Activated T-cell treated with anti-CD3 and anti-CD28 coated beads, Interleukin-2, amount 50 U/mL, for 72 hours (primary cell): ENCODE measurements around the gene TUNAR. TPM values are rescaled to one million over a fixed set of nuclear protein-coding genes. Genes with fewer than 3 reads are reported as not detected.

Source experiments
- ATAC-seq, 2 donors: fragments of 150-1000 bp; cut with Tn5 transposase; replicated peaks in 1 of 2; 2 replicates each; pipeline ENCODE4 v1.10.0; 2021; ENCODE audit warnings: moderate library complexity in 2 of 2, mild to moderate bottlenecking in 1 of 2
- DNase-seq, 2 donors: peaks; one replicate each; pipeline ENCODE4 v3.0.0; 2021 to 2022; ENCODE audit warnings: mixed read lengths in 1 of 2
- H3K27ac Mint-ChIP-seq: one replicate; pipeline ENCODE4 v1.8.0; 2022; ENCODE audit warnings: mild to moderate bottlenecking, moderate library complexity, mixed read lengths
- H3K27me3 Mint-ChIP-seq: one replicate; pipeline ENCODE4 v1.8.0; 2022; ENCODE audit warnings: low read depth, mixed read lengths
- H3K36me3 Mint-ChIP-seq, 2 donors: one replicate each; pipeline ENCODE4 v1.8.0; 2022; ENCODE audit warnings: mixed read lengths in 2 of 2, mild to moderate bottlenecking in 1 of 2; ENCODE audit not compliant: insufficient read depth in 2 of 2
- H3K4me1 Mint-ChIP-seq: one replicate; pipeline ENCODE4 v1.8.0; 2022; ENCODE audit warnings: low read depth, mixed read lengths
- H3K4me3 Mint-ChIP-seq, 2 donors: one replicate each; pipeline ENCODE4 v1.8.0; 2022; ENCODE audit warnings: mild to moderate bottlenecking in 2 of 2, mixed read lengths in 2 of 2, moderate library complexity in 2 of 2
- H3K9me3 Mint-ChIP-seq, 2 donors: one replicate each; pipeline ENCODE4 v1.8.0; 2022; ENCODE audit warnings: mixed read lengths in 2 of 2
- total RNA-seq, 2 donors: library from RNA; stranded (reverse); gene quantifications; one replicate each; pipeline ENCODE4 v1.2.3, GENCODE V29; 2022

TUNAR gene
- not detected for total RNA-seq

GRCh38 chr14:95876761-95877538, at the start of gene TUNAR:
Gene TUNAR, plus strand, starts transcription at chr14:95876832.
- peak in 1 of 2 donors; percentile 25 for DNase-seq
- H3K4me3 Mint-ChIP-seq, result peak within 1 kb of the TSS; percentile 59 to 62
- no peak within 1 kb of the TSS for H3K27ac Mint-ChIP-seq
- H3K9me3 Mint-ChIP-seq, result no peaks in the 10 kb centered on the region
- peak; percentile 27 to 41 for ATAC-seq
- H3K36me3 Mint-ChIP-seq, result no peaks in the 10 kb centered on the region
- peaks cover 4% of the 10 kb centered on the region for H3K4me1 Mint-ChIP-seq
- H3K27me3 Mint-ChIP-seq, result peaks cover 60% of the 10 kb centered on the region

DNA sequence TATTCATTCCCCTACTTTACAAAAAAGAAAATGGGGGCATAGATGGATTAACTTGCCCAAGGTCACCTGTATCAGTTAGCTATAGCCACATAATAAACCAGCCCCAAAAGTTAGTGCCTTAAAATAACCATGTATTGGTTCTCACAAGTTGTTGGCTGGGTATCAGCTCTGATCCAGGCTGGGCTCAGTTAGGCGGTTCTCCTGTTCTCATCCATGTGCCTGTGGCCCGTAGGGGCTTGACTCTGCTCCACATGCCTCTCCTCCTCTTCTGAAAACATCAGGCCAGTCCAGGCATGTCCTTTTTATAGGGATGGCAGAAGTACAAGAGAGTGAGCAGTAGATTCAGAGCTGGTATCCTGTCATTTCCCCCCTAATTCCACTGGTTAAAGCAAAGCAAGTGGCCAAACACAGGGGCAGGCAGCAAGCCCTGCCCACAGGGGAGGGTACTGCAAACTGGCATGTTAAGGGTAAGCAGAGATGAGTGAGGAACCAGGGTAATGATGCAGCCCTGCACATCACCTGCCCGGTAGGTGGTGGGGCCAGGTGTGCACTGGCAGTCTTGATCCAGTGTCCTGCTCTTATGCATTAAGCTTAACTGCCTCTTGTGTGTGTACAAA, 47.9 kb upstream of the TUNAR start:
- Mint-ChIP-seq H3K4me1 (no peaks in the 10 kb centered on the region), H3K27ac (no peak overlapping the region), H3K36me3 (no peaks in the 10 kb centered on the region), H3K4me3 (no peak overlapping the region), H3K27me3 (peaks cover 16% of the 10 kb centered on the region), H3K9me3 (no peaks in the 10 kb centered on the region)
- ATAC-seq (no peak), DNase-seq (no peak)

DNA sequence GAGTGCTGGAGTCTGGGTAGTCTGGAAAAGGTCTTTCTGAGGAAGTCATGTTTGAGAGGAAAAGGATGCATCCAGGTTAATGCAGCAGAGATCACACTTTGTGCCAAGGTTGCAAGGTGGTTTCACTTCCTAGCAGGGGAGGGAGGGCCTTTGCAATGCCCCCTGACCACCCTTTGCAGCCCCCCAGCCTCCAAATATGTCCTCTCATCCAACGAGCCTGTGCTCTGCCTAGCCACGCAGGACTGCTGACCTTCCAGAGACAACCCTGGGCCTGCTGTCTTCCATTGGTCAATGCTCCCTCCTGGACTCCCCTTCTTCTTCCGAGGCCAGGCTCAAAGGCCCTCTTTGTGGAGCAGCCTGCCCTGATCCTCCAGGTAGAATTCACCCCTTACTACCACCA, 47.3 kb upstream of the TUNAR start:
- Mint-ChIP-seq H3K36me3 (no peaks in the 10 kb centered on the region), H3K27ac (no peak overlapping the region), H3K27me3 (peaks cover 16% of the 10 kb centered on the region), H3K9me3 (no peaks in the 10 kb centered on the region), H3K4me3 (no peak overlapping the region), H3K4me1 (no peaks in the 10 kb centered on the region)
- DNase-seq (no peak), ATAC-seq (no peak)

- Mint-ChIP-seq H3K27me3 (peaks cover 16% of the 10 kb centered on the region), H3K4me1 (peaks cover 5% of the 10 kb centered on the region), H3K36me3 (no peaks in the 10 kb centered on the region), H3K27ac (no peak overlapping the region), H3K9me3 (peaks cover 0 to under 1% of the 10 kb centered on the region in 2 donors), H3K4me3 (no peak overlapping the region)
- ATAC-seq (no peak), DNase-seq (no peak)
Measured at GRCh38 chr14:95830386-95830785, 46.2 kb upstream of the TUNAR start.

DNA sequence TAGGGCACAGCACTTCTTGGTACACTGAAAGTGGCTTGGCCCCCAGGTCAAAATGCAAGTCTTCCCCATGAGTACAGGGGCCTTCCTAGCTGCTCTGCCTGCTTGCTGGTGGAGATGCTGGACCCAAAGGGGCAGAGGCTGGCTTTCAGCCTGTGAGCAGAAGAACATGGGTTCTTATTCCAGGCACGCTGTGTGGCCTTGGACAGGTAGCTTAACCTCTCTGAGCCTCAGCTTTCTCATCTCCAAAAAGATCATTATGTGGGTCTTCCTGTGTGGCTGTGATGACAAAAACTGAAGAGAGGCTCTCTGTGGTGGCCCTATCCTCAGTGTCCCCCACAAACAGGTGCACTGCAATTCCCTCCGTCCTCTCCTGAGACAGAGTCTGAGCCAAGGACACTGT, 45.6 kb upstream of the TUNAR start:
- no peak overlapping the region for H3K27ac Mint-ChIP-seq

DNA sequence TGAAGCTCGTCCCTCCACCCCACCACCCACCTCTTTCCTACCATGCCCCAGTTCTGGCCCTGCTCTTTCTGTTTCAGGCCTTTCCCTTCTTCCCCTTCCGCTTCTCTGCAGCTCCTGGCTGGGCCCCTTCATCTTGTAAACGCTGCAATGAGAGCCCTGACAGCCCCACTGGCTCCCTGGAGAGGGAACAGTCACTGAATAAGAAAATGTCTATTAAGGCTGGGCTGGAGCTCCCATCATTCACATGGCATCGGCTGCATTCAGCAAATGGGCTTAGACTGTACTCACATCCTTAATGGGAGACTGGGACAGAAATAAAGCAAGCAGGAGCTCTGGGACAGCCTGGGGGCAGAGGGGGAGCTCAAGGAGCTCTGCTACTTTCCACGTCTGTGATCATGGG, 45.2 kb upstream of the TUNAR start:
- no peak overlapping the region for H3K4me3 Mint-ChIP-seq
- ATAC-seq (no peak), DNase-seq (no peak)
- H3K27me3 Mint-ChIP-seq, result peaks cover 16% of the 10 kb centered on the region
- H3K4me1 Mint-ChIP-seq, result peaks cover 9% of the 10 kb centered on the region
- peaks cover 0 to 1% of the 10 kb centered on the region in 2 donors for H3K9me3 Mint-ChIP-seq
- H3K27ac Mint-ChIP-seq, result no peak overlapping the region
- H3K36me3 Mint-ChIP-seq, result no peaks in the 10 kb centered on the region

More for the DNA sequence above, 45.6 kb upstream of the TUNAR start:
- Mint-ChIP-seq H3K27me3 (peaks cover 16% of the 10 kb centered on the region), H3K4me1 (peaks cover 9% of the 10 kb centered on the region), H3K36me3 (no peaks in the 10 kb centered on the region), H3K9me3 (peaks cover 0 to 1% of the 10 kb centered on the region in 2 donors), H3K4me3 (no peak overlapping the region)
- DNase-seq, result no peak
- ATAC-seq, result no peak

GRCh38 chr14:95832012-95832411, 44.6 kb upstream of the TUNAR start:
- Mint-ChIP-seq H3K4me1 (peaks cover 9% of the 10 kb centered on the region), H3K36me3 (no peaks in the 10 kb centered on the region), H3K27ac (no peak overlapping the region), H3K9me3 (peaks cover 1 to 2% of the 10 kb centered on the region in 2 donors), H3K4me3 (no peak overlapping the region), H3K27me3 (peaks cover 16% of the 10 kb centered on the region)
- no peak for DNase-seq
- no peak for ATAC-seq

GRCh38 chr14:95833429-95833828, 43.2 kb upstream of the TUNAR start:
- H3K36me3 Mint-ChIP-seq, result no peaks in the 10 kb centered on the region
- DNase-seq, result no peak
- H3K27me3 Mint-ChIP-seq, result peaks cover 16% of the 10 kb centered on the region
- H3K4me3 Mint-ChIP-seq, result no peak overlapping the region
- ATAC-seq, result no peak
- H3K9me3 Mint-ChIP-seq, result peaks cover 1 to 4% of the 10 kb centered on the region in 2 donors
- no peak overlapping the region for H3K27ac Mint-ChIP-seq
- peaks cover 9% of the 10 kb centered on the region for H3K4me1 Mint-ChIP-seq

DNA sequence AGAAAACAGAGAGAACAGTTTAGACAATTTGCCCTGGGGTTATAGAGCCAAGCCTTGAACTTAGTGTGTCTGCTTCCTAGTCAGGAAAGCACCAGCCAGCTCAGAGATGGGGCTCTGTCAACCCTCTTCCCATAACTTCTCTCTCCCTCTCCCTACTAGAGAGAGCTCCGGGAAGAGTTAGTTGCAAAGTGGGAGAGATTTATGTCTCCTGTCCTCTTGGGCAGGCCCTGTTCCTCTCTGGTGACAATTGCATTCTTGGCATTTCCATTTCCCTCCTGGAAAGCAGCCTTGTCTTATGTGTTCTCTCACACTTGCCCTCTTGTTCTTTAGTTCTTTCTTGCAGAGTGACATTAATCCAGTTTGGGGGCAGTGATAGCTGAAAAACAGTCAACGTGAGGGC, 42.1 kb upstream of the TUNAR start:
- no peak for DNase-seq
- Mint-ChIP-seq H3K36me3 (no peaks in the 10 kb centered on the region), H3K27ac (no peak overlapping the region), H3K4me3 (no peak overlapping the region), H3K27me3 (peaks cover 16% of the 10 kb centered on the region), H3K4me1 (peaks cover 9% of the 10 kb centered on the region), H3K9me3 (peaks cover 1 to 4% of the 10 kb centered on the region in 2 donors)
- ATAC-seq, result no peak

- no peak overlapping the region for H3K27ac Mint-ChIP-seq
- no peaks in the 10 kb centered on the region for H3K36me3 Mint-ChIP-seq
- H3K9me3 Mint-ChIP-seq, result peaks cover 1 to 4% of the 10 kb centered on the region in 2 donors
- no peak overlapping the region for H3K4me3 Mint-ChIP-seq
- peak; percentile 96 to 99 for ATAC-seq
- DNase-seq, result peak; percentile 37
- H3K27me3 Mint-ChIP-seq, result peaks cover 16% of the 10 kb centered on the region
- peaks cover 9% of the 10 kb centered on the region for H3K4me1 Mint-ChIP-seq
Measured at GRCh38 chr14:95835121-95835730, 41.4 kb upstream of the TUNAR start.

GRCh38 chr14:95838862-95839261, 37.8 kb upstream of the TUNAR start:
- H3K9me3 Mint-ChIP-seq, result peaks cover 1 to 4% of the 10 kb centered on the region in 2 donors
- H3K27ac Mint-ChIP-seq, result no peak overlapping the region
- H3K27me3 Mint-ChIP-seq, result peaks cover 10% of the 10 kb centered on the region
- H3K4me3 Mint-ChIP-seq, result no peak overlapping the region
- H3K4me1 Mint-ChIP-seq, result peaks cover 9% of the 10 kb centered on the region
- no peaks in the 10 kb centered on the region for H3K36me3 Mint-ChIP-seq
- DNase-seq, result no peak
- ATAC-seq, result no peak

DNA sequence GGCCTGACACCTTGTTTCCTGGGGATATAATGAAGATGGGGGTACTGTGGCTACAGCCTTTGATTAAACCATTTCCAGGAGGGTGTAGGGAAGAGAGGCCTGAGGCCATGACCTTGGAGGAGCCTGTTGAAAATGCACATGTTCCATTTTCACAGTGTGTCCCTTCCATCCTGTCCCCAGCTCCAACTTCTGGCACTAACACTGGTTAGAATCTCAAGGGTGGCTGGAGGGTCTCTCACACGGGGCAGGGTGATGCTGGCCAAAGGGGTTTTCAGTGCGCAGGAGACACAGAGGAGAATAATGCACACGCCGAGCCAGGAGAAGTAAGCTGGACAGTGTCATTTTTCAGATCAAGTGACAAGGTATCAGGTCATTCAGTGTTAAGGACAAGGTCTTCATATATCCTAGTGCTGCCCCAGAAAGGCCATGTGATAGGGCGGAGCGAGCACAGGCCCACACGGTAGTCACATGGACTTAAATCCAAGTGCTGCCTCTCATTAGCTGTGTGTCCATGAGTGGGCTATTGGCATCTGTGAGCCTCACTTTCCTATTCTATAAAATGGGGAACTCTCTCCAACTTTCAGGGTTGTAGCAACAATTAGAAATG, 36.4 kb upstream of the TUNAR start:
- DNase-seq (no peak), ATAC-seq (no peak)
- Mint-ChIP-seq H3K9me3 (peaks cover 1 to 4% of the 10 kb centered on the region in 2 donors), H3K4me3 (no peak overlapping the region), H3K36me3 (no peaks in the 10 kb centered on the region), H3K4me1 (peaks cover 6% of the 10 kb centered on the region), H3K27me3 (peaks cover 15% of the 10 kb centered on the region), H3K27ac (no peak overlapping the region)

DNA sequence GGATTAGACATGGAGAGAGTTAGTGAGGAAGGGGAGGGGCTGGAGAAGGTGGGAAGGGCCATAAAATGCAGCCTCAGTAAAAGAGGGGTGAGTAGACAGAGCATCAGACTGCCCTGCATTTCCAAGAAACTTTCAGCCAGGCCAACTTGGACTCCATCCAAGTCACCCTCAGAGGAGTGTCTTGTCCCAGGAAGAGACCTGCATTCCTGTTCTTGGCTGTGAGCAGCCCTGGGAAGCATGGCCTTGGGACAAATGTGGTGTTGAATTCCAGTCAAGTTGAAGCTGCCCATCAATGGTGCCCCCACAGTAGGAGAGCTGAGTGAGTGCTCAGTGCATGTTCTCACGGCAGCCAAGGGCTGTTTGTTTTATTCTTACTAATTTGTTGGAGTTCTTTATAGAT, 35.0 kb upstream of the TUNAR start:
- no peak overlapping the region for H3K4me3 Mint-ChIP-seq
- no peaks in the 10 kb centered on the region for H3K4me1 Mint-ChIP-seq
- no peaks in the 10 kb centered on the region for H3K36me3 Mint-ChIP-seq
- H3K9me3 Mint-ChIP-seq, result peaks cover 0 to 2% of the 10 kb centered on the region in 2 donors
- H3K27me3 Mint-ChIP-seq, result peaks cover 28% of the 10 kb centered on the region
- H3K27ac Mint-ChIP-seq, result no peak overlapping the region
- no peak for ATAC-seq
- no peak for DNase-seq
